Amygdala (tissue), 56 donors: ENCODE data around the gene CCDC186.

Source experiments
- DNase-seq, 56 donors: peaks; one replicate each; lab custom pipeline; 2025; lab: John Stamatoyannopoulos, UW

The CCDC186 gene

DNA sequence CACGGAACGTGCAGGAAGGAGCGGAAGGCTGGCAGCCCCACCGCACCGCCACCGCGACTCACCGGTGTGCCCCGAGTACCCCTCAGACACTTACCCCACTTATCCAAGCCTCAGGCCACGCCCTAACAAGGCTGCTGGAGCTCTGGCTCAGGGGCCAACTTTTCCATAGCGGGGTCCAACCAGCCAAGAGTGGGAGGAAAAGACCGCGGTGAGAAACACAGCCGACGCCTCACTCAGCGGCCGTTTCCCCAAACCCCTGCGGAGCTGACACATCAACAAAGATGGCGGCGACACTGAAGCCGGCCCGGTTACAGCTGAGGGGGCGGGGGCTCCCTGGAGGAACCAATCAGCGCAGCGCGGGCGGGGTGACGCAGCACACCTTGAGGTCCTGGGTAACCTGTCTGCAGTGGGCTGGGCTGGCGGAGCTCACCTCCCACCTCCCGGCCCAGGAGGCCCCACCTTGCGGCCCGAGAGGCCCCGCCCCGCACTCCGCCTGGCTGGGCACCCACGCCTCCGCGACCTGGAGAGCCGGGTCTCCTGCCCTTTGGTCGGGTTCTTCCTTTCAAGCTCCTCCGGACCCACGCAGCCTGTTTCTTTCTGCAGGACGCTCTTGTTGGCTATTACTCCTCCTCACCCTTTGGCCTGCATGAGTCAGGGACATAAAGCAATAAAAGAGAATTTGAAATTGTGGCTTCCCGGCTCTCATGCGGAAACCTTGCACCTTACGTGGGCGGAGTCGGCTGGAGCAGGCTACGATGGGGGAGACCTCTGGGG lies at the start of gene CCDC186:
TSS of gene CCDC186 (minus strand) at position 283 of the 774 bp plus-strand sequence. CDS start 10,935 bp downstream, outside the sequence.
- DNase-seq = peak; percentile 43 to 92 (median 81)

DNA sequence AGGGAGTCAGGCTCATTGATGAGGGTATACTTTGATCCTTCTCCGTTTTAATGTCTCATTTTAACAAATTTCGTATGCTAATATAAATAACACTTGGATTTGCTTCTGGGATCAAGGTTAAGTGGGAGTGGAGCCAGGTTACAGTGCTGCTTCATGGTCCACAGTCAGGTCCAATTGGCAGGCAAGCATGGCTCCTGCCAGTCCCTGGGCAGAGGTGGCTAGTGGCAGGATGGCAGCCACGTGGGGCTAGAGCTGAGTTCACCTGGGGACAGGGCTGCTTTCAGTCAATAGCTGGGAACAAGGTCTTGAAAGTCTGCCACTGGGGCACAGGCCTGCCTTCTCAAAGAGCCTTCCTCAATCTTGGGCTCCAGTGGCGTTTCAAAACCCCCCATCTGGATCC lies 49.1 kb upstream of the CCDC186 start:
- DNase-seq = no peak

DNA sequence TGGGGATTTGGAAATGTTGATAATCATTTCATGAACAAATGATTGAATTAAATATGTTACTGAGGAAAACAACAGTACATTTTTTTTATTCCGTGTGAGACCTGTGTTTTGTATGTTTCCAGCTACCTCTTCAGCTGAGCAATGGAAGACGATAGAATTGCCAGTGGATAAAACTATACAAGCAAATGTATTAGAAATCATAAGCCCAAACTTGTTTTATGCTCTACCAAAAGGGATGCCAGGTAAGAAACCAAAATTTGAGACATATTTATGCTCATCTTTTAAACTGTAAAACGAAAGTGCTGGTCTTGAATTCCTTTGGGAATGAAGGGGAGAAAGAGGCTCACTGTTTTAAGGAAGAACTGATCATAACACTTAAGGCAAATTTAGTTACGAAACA lies 47.2 kb upstream of the CCDC186 start:
- DNase-seq = no peak

DNA sequence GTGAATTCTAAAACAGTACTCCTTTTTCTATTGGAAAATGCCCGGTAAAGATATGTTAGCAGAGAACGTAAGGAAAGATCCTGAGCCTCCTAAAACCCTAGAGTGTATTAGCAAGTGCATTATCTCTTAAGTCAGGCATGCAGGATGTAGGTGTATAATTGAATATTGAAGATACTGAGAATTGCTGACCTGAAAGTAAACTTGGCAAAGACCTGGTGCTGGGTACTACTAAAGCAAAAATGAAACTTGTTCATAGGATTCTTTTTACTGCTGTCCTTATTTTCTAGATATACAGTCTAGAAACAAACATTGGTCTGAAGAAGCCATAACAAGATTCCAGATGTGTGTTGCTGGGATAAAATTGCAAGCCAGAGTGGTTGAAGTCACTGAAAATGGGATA lies 46.3 kb upstream of the CCDC186 start:
- no peak for DNase-seq

DNA sequence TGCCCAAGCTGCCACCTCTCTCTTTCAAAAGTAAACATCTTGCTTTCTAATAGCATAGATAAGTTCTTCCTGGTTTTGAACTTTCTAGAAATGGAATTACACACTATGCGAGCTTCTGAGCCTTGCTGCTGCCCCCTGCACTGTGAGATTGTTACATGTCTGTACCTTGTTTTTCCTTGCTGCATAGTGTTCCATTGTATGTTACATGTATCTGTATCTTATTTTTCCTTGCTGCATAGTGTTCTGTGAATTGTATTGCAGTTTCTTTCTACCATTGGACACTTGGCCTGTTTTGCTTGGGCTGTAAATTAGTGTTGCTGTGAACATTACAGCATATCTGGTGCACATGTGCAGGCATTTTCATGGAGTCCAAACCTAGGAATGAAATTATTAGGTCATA lies 41.0 kb upstream of the CCDC186 start:
- DNase-seq = no peak

DNA sequence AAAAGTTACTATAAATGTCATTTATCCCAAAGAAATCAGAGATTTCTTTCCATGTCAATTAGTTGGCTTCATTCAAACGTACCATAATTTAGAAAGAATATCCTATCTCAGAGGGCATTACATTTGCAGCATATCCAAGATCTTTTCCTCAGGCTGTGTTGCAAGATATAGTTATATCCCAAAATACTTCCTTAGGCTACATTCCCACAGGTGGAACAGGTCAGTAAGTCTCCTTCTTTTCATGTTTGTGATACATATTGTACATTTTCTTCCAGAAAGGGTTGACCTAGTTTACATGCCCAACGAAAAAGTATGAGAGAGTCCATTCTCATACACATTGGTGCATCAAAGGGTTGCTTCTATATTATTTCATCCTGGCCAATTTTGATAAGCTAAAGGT lies 38.1 kb upstream of the CCDC186 start:
- DNase-seq = no peak

DNA sequence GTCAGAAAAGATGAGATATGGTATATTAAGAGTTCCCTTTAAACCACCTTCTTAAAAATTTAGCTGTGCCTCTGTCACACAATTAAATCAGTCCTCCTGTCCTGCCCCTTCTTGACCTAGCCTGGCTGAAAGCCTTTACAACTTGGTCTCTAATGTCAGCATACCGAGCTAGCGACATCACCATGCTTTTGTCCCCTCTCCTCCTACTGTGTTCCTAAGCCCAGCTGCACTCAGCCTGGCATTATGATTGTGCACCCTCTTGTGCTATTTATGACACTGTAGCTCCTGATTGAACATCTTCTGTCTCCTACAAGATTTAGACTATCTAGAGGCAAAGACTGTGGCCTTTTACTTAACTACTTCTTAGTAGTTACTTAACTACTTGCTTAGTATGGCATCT lies 34.3 kb upstream of the CCDC186 start:
- DNase-seq = no peak

DNA sequence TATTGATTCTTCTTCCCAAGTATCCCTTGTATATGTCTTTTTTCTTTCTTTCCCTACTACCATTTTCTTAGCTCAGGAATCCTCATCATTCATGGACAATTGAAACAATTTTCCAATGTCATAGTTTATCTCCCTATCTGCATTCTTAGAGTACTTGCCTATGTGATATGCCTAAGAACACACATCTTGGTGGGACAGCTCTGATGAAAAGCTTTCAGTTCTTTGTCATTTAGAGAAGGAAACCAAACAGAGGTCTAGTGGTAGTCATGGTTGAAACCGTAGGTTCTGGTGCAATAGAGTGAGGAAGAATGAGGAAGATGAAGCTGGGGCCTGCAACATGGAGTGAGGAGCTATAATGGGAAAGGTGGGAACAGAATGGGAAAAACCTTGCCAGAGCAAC lies 33.3 kb upstream of the CCDC186 start:
- DNase-seq = no peak

DNA sequence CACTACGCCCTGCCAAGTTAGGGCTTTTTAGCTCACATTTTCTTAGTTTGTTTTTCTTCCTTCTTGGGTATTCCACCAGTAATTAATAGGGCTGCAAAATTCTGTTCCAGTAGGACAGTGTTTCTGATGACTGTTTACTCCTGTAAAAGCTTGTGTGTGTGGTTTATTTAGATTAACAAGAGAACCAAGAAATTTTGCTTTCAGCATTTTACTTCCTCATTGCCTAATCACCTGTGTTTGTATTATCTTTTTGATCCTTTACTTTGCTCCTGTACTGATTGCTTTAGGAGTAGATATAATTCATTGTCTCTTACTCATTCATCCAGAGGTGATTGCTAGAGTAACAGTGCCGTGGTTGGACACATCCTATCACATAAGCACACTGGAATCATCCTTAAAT lies 32.9 kb upstream of the CCDC186 start:
- DNase-seq = no peak

DNA sequence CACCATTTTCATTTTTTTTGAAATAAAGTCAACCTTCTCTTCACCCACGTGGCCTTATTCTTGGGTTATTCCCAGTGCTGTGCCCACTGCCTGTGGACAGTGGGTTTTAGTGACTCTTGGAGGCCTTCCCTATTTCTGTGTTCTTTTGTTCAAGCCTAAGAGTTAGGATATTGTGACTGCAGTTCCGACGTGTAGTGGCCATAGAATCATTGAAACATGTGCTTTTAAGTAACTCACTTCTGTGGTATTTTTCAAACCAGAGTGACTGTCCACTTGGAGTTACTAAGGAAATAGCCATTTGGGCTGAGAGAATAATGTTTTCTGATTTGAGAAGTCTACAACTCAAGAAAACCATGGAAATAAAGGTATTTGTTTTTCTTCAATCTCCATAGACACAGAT lies 28.8 kb upstream of the CCDC186 start:
- DNase-seq = no peak

DNA sequence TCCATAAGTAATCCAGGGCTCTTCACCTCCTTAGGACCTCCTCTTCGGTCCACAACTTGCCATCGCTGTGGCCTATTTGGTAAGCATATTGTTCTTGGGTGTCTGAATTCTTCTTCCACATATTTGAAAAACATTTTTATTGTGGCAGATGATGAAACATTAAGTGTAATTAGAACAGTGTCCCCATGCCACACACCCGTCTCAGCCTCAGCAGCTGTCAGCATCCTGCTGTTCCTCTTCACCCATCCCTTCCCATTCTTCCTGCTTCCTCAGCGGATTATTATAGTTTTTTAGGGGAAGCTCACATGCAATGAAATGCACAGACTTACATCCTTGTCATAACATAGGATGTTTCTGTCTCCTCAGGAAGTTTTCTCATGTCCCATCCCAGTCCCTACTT lies 25.2 kb upstream of the CCDC186 start:
- no peak for DNase-seq

DNA sequence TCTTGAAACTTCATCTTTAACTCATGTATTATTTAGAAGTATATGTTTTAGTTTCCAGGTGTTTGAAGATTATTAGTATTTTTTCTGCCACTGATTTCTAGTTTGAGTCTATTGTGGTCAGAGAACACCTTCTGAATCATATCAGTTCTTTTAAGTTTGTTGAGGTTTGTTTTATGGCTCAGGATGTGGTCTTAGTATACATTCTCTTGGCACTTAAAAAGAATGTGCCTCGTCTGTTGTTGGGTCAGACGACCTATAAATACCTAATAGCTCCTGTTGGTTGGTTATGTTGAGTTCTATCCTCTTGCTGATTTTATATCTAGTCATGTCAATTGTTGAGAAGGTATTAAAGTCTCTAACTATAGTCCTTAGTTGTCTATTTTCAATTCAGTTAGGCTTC lies 21.1 kb upstream of the CCDC186 start:
- DNase-seq = no peak

DNA sequence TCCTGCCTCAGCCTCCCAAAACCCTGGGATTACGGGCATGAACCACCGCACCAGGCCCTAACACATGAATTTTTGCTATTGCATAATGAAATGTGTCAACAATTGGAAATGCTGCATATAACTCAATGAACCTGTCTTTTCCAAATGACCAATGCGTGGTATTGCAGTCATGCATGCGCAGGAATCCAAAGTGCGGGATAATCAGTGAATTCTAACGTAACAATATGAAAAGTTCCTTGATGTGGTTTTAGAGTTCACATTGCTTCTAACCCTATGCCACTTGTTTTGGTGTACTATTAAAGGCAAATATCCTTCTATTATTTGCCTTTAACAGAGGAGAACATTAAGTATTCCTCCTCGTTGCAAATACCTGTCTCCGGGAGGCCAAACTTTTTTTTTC lies 15.7 kb upstream of the CCDC186 start:
- no peak for DNase-seq

DNA sequence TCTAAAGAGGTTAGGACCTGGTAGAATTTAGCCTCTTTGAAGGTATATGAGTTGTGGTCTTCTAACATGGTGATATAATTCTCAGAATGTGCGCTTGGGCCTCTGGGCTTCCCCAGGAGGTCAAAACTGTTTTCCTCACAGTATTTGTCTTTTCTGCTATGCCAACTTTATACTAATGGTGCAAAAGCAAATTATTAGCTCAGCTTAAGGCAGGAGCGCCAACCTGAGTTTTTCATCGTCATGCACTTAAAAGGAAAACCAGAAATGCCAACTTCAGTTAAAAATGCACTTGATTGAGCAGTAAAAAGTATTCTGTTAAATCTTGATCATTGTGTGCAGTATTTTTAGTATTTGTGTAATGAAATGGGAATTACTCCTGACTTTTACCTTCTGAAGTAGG lies 14.9 kb upstream of the CCDC186 start:
- DNase-seq = no peak

DNA sequence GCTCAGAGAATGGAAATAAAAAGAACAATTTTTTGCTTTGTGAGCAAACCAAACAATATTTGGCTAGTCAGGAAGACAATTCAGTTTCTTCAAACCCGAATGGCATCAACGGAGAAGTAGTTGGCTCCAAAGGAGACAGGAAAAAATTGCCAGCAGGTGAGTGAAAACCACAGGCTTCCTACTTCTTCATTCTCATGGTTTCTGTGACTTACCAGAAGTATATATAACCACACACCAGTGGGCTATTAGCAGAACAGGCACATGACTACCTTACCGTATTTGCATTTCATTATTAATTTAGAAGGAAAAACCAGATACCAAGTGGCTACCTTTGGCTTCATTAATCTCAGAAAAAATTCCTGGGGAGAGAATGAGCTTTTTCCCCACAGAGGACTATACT lies 14.0 kb upstream of the CCDC186 start:
- DNase-seq = no peak

DNA sequence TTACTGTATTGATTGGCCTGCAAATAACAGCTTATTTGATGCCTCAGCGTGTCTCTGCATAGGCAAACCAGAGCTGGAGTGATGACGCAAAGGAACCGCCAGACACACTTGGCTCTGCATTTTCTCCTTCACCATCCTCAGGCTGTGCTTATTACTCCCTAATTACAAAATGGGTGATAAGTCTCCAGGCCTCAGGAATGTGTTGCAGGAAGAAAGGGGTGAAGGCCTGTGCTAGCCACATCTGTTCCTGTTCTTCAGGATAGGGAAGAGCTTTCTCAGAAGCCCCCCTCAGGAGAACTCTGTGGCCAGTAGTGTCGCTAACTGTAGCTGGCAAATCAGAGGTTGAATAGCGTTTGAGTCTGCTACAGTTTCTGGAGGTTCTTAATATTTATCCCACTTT lies 10.3 kb upstream of the CCDC186 start:
- DNase-seq = no peak

DNA sequence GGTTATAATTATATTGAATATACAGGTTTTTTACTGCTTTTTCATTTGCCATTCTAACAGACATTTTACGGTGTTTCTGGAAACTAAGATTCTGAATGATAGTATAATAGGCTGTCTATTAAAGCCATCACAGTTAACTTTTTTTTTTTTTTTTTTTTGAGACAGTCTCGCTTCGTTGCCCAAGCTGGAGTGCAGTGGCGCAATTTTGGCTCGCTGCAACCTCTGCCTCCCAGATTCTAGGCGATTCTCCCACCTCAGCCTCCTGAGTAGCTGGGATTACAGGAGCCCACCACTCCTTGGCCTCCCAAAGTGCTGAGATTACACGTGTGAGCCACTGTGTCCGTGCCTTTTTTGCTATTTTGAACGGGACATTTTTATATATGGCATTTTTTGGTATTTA lies 9.6 kb upstream of the CCDC186 start:
- DNase-seq = no peak

DNA sequence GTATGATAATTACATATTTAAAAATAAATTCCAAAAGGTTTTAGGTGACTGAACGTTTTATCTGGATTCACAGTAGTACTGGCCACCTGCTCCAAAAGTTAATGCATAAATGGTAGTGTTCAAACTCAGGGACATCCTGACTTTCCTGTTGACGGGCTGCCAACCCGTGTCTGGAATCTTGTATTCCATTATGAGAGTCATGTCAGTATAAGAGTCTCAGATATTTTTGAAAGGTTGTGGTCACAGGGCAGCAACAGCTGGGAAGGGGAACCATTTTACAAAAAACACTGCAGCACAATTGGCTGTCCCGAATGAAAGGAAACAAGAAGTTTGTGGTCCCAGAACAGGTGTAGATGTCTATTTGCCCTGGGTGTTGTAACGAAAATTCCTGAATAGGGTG lies 8.0 kb upstream of the CCDC186 start:
- no peak for DNase-seq

DNA sequence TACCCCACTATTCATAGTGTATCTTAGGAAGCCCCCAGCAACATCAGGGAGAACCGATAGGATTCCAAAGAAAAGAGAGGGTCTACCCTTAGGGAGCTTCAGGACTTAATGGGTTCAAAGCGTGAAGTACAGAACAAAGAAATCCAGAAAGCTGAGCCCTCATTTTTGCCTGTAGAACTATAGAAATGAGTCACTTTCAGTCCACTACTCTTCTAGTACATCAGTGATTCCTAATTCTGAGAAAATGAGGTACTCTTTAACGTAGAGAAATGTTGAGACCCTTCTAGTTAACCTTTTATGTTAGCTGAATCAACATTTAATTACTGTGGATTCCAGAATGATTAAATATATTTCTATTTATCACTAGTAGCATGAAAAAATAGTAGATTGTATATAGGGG lies 6.9 kb upstream of the CCDC186 start:
- no peak for DNase-seq

DNA sequence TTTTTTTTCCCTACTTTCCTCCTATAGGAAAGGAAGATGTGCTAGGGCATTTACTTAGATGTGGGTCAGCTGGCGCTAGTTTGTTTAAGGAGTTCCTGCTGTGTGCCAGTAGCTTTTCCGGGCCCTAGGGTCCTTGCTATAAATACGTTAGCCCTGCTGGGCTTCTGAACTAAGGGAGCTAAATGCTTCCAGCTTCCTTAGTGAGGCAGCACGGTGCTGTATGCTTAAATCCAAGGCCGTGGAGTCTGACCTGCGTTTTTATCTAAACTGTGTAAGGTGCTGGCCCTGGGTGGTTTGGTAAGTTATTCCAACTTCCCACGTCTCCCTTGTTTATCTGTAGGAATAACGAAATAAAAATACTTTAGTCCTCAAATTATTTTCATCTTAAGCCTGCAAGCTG lies 5.7 kb upstream of the CCDC186 start:
- no peak for DNase-seq

DNA sequence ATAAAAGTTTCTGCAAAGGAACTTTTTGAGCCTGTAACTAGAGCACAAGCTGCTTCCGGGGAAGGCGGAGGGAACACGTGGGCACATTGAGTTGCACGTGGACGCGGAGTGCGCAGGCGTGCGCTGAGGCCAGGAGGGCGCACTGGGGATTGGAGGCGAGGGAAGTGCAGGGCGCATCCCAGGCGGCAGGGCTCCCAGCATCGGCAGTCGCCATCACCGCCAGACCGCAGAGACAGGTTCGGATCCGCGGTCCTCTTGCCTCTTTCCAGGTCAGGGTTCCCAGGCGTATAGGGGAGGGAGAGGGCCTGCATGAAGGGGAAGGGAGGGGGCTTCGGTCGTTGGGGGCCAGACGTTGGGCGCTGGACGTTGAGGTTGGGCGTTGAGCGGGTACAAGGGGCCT lies 5.1 kb upstream of the CCDC186 start, which contains the start of gene TDRD1:
TSS of gene TDRD1 (plus strand) at position 206 of the 400 bp plus-strand sequence. CDS start 8,479 bp downstream, outside the sequence.
- DNase-seq = no peak

DNA sequence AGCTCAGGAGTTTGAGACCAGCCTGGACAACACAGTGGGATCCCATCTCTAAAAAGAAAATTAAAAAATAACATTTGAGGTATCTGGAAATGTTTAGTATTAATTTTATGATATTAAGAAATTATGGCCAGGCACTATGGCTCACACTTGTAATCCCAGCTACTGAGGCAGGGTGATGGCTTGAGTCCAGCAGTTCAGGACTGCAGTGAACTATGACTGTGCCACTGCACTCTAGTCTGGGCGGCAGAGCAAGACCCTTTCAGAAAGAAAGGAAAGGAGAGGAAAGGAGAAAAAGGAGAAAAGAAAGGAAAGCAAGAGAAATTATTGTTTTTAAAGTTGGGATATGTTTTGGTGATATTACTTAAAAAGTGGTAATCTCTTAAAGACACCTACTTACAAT lies 2.5 kb upstream of the CCDC186 start:
- DNase-seq = no peak

DNA sequence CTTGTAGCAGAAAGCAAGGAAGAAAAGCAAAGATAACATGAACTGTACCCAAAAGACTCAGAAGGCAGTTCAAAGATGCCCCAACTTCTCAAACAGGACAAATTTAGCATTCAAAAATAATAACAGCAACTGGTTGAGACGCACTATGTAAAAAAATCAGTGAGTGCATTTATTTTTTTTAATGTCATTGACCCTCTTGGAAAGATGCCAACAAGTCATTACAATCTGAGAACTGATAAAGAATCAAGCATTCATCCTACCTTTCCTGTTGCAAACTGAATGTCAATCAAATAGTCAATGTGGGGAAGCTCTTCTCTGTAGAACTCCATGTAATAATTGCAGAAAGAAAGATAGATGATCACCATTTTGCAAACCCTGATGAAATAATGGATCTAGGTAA lies 1.7 kb upstream of the CCDC186 start:
- DNase-seq = no peak
